ELF-1 (cell line): ENCODE data around the gene ANKMY2.

Experiments
- DNase-seq: peaks from one replicate; pipeline ENCODE4 v3.0.0-alpha.2; 2016; ENCODE audit warnings: low read depth, low spot score

The ANKMY2 gene

GRCh38 chr7:16581286-16581685, 64.3 kb downstream of the ANKMY2 start:
- DNase-seq = no peak

GRCh38 chr7:16579216-16579615, 66.3 kb downstream of the ANKMY2 start:
- DNase-seq = no peak

GRCh38 chr7:16571941-16572340, 73.6 kb downstream of the ANKMY2 start:
- no peak for DNase-seq

- peak; percentile 36 for DNase-seq
These were observed 80.6 kb downstream of the ANKMY2 start for GRCh38 chr7:16564909-16565426.

GRCh38 chr7:16564023-16564380, 81.6 kb downstream of the ANKMY2 start:
- no peak for DNase-seq

- no peak for DNase-seq
These were observed 82.1 kb downstream of the ANKMY2 start for GRCh38 chr7:16563281-16564022.

GRCh38 chr7:16562456-16563220, 82.9 kb downstream of the ANKMY2 start:
- no peak for DNase-seq

- peak; percentile 50 for DNase-seq
These were observed 83.6 kb downstream of the ANKMY2 start for GRCh38 chr7:16561943-16562342.

- DNase-seq = no peak
These were observed 85.9 kb downstream of the ANKMY2 start for GRCh38 chr7:16559497-16560179.

- DNase-seq = no peak
These were observed 86.7 kb downstream of the ANKMY2 start for GRCh38 chr7:16558761-16559302.

GRCh38 chr7:16556359-16556758, 89.2 kb downstream of the ANKMY2 start:
- DNase-seq = no peak

- DNase-seq = no peak
These were observed 90.9 kb downstream of the ANKMY2 start for GRCh38 chr7:16554518-16555236.

- DNase-seq = no peak
These were observed 94.9 kb downstream of the ANKMY2 start for GRCh38 chr7:16550671-16551070.
